Endothelial cell of umbilical vein (primary cell): ENCODE data around the gene HSPB6. TPM values are rescaled to one million over a fixed set of nuclear protein-coding genes. Genes with fewer than 3 reads are reported as not detected.

ENCODE experiments used
- BruUV-seq: library from RNA; stranded (reverse); fragments of 400-500 nt; replicated peaks from 2 replicates; lab custom pipeline; 2021; lab: Mats Ljungman, UMichigan
- CTCF ChIA-PET: fragments of 300-600, 350-600 bp; sonication (Branson Sonifier 250); formaldehyde crosslinking; loops from one replicate; lab custom pipeline; 2021; ENCODE audit warnings: antibody characterized with exemption, inconsistent platforms; lab: Charles Lee
- POLR2A ChIA-PET: fragments of 300-600, 350-600 bp; sonication (Branson Sonifier 250); formaldehyde crosslinking; loops from one replicate; lab custom pipeline; 2021; ENCODE audit warnings: antibody characterized with exemption, inconsistent platforms; lab: Charles Lee
- DNase-seq: peaks from one replicate; pipeline ENCODE4 v3.0.0-alpha.2; 2011; ENCODE audit warnings: low read depth, low spot score
- FAIRE-seq: peaks from 2 replicates; lab custom pipeline; 2011; peaks lifted over from hg19 to GRCh38; lab: Jason Lieb, UNC
- H2AFZ ChIP-seq: 2 replicates; pipeline ENCODE4 v1.6.0; 2012; ENCODE audit warnings: low read depth, low read length, control low read depth, inconsistent platforms
- H3K27ac ChIP-seq: 2 replicates; pipeline ENCODE4 v1.5.1; 2011; ENCODE audit warnings: low read depth, mild to moderate bottlenecking, control low read depth, low read length, moderate library complexity; ENCODE audit not compliant: insufficient read depth
- H3K27me3 ChIP-seq, 2 experiments: 2 replicates each; pipeline versions ENCODE4 v1.6.0 to v1.6.1; 2011; ENCODE audit warnings: low read length in 2 of 2, mixed read lengths in 1 of 2; ENCODE audit not compliant: control insufficient read depth in 2 of 2, insufficient read depth in 2 of 2
- H3K36me3 ChIP-seq, 2 experiments: 2 replicates in 1 of 2; 3 replicates in 1 of 2; pipeline ENCODE4 v1.5.1; 2011; ENCODE audit warnings: low read length in 2 of 2, mild to moderate bottlenecking in 1 of 2, moderate library complexity in 1 of 2; ENCODE audit not compliant: control insufficient read depth in 2 of 2, insufficient read depth in 2 of 2; ENCODE audit errors: extremely low read depth in 1 of 2
- H3K4me1 ChIP-seq: 3 replicates; pipeline ENCODE4 v1.5.1; 2011; ENCODE audit warnings: mild to moderate bottlenecking, low read length; ENCODE audit not compliant: control insufficient read depth, insufficient read depth; ENCODE audit errors: extremely low read depth
- H3K4me2 ChIP-seq: 2 replicates; pipeline ENCODE4 v1.6.1; 2011; ENCODE audit warnings: low read length, control low read depth, mixed read lengths; ENCODE audit not compliant: insufficient read depth
- H3K4me3 ChIP-seq, 3 experiments: fragments of 200-600 bp in 1 of 3; sonication (generic), shearing (Covaris generic) in 1 of 3; replicated peaks in 1 of 3; 2 replicates each; pipeline ENCODE4 v1.5.1; 2011 to 2016; ENCODE audit warnings: control low read depth in 3 of 3, low read length in 3 of 3, mild to moderate bottlenecking in 2 of 3, inconsistent platforms in 1 of 3, low read depth in 1 of 3, moderate library complexity in 1 of 3; ENCODE audit not compliant: insufficient read depth in 1 of 3
- H3K79me2 ChIP-seq: 2 replicates; pipeline ENCODE4 v1.6.0; 2012; ENCODE audit warnings: low read length, inconsistent platforms; ENCODE audit not compliant: control insufficient read depth, insufficient read depth
- H3K9ac ChIP-seq: replicated peaks from 2 replicates; pipeline ENCODE3; 2011; ENCODE audit warnings: low read length, control low read depth; ENCODE audit not compliant: insufficient read depth; ENCODE audit errors: extremely low read depth
- H3K9me1 ChIP-seq: replicated peaks from 3 replicates; pipeline ENCODE4 v1.6.0; 2011; ENCODE audit warnings: mild to moderate bottlenecking, low read length; ENCODE audit not compliant: control insufficient read depth, insufficient read depth; ENCODE audit errors: extremely low read depth
- H3K9me3 ChIP-seq: replicated peaks from 2 replicates; pipeline ENCODE4 v1.5.1; 2012; ENCODE audit warnings: low read length, inconsistent platforms; ENCODE audit not compliant: control insufficient read depth, insufficient read depth
- H4K20me1 ChIP-seq: replicated peaks from 2 replicates; pipeline ENCODE3; 2011; ENCODE audit warnings: mild to moderate bottlenecking, low read length; ENCODE audit not compliant: control insufficient read depth, insufficient read depth; ENCODE audit errors: extremely low read depth
- EZH2 ChIP-seq: IDR thresholded peaks from 2 replicates; pipeline ENCODE4 v1.6.1; 2012; ENCODE audit warnings: borderline replicate concordance, low read depth, mild to moderate bottlenecking, moderate library complexity, low read length, inconsistent platforms; ENCODE audit not compliant: severe bottlenecking
- FOS ChIP-seq: IDR thresholded peaks from 2 replicates; pipeline ENCODE4 v1.6.1; 2011; ENCODE audit warnings: mild to moderate bottlenecking, low read length, moderate library complexity, borderline replicate concordance; ENCODE audit not compliant: insufficient read depth
- GATA2 ChIP-seq: IDR thresholded peaks from 2 replicates; pipeline ENCODE4 v1.7.0; 2011; ENCODE audit warnings: low read depth, mild to moderate bottlenecking, moderate library complexity, mixed read lengths, low read length; ENCODE audit not compliant: insufficient read length, insufficient read depth
- JUN ChIP-seq: IDR thresholded peaks from 2 replicates; pipeline ENCODE4 v1.6.1; 2011; ENCODE audit warnings: borderline replicate concordance, low read depth; ENCODE audit not compliant: insufficient read length, insufficient read depth
- MYC ChIP-seq: IDR thresholded peaks from one replicate; pipeline ENCODE4 v1.6.1; 2011; ENCODE audit warnings: mild to moderate bottlenecking, low read depth, low read length
- POLR2A ChIP-seq: IDR thresholded peaks from 2 replicates; pipeline ENCODE4 v1.6.1; 2012; ENCODE audit warnings: low read depth, mild to moderate bottlenecking, control low read depth, low read length
- POLR2AphosphoS5 ChIP-seq: IDR thresholded peaks from 2 replicates; pipeline ENCODE4 v1.6.1; 2012; ENCODE audit warnings: low read depth, mild to moderate bottlenecking, control low read depth, low read length, moderate library complexity; ENCODE audit not compliant: insufficient read depth
- dilution Hi-C: fragments of 300-500 bp; cut with MboI; formaldehyde crosslinking; loops from one replicate; pipeline ENCODE4 v1.15.0; 2019; ENCODE audit warnings: low sequenced_read_pairs; ENCODE audit not compliant: extremely low pct_ligation_motif_present
- intact Hi-C: fragments of 100-400 bp; cut with micrococcal nuclease; formaldehyde crosslinking; loops from one replicate; pipeline ENCODE4 v1.10.0; 2022
- polyA plus RNA-seq, 4 experiments: library from polyadenylated mRNA; depleted of rRNA in 3 of 4; stranded (reverse) in 3 of 4; unstranded in 1 of 4; fragments of >200 nt; gene quantifications; 2 replicates each; pipeline versions ENCODE4 v1.2.1 to v1.2.3, GENCODE V29; 2011 to 2012; ENCODE audit warnings: missing spikeins in 1 of 4
- total RNA-seq: library from RNA; stranded (reverse); gene quantifications from 2 replicates; pipeline ENCODE4 v1.2.3, GENCODE V29; 2021
- TF ChIP-seq, protein P1 (sequence below), 2 donors: IDR thresholded peaks; 1 replicate in 1 of 2; 2 replicates in 1 of 2; pipeline ENCODE4 v1.5.1; 2011; ENCODE audit warnings: low read length in 2 of 2, mild to moderate bottlenecking in 2 of 2, moderate library complexity in 2 of 2, control low read depth in 1 of 2, inconsistent platforms in 1 of 2, low read depth in 1 of 2; ENCODE audit not compliant: insufficient read depth in 1 of 2; ENCODE audit errors: extremely low read depth in 1 of 2
- TF ChIP-seq, protein P2 (sequence below): IDR thresholded peaks from 2 replicates; pipeline ENCODE4 v1.6.1; 2011; ENCODE audit not compliant: insufficient read depth, insufficient read length

Gene HSPB6
- total and polyA plus RNA-seq, 2 donors (not counting 3 experiments of a cell fraction or from before 2014, with no cell fraction given), result 3.4 to 6.2 TPM

DNA sequence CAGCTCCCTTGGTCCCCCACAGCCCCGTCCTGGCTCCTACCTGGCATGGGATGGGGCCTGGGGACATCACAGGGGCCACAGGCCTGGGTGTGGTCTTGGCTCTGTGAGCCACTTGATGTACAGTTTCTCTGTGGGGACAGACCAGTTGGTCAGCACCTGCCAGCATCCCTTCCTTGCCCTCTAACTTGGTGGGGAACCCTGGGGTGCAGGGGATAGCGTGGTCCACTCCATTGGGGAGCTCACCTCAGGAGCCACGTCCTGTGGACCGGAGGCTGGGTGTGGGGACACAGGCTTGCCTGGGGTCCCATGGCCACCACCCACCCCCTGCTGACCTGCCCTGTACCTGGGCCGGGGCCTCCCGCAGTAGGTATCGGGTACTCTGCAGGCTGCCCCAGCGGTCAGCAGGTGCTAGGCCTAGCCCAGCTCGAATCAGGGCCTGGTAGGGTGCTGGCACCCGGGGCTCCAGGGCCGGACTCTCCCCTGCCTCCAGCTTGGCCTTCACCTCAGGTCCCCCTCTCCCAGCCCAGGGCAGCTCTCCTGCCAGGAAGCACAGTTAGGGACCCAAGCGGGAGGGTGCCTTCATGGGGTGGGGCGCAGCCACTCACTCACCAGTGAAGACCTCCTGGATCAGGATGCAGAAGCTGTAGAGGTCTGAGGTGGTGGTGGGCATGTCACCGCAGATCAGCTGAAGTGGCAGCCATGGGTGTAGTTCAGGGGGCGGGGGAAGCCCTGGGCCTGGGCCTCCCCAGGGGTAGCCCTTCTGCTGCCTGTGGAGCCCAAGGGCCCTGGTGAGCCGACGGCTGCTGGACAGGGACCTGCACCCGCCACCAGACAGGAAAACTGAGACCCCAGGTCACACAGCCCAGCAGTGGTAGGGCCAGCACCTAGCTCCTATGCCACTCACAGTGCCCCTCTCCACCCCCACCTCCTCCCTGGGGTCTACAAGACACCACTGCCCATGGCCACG, 33.4 kb upstream of the HSPB6 start:
- Histone ChIP-seq H2AFZ (no peak overlapping the region), H3K4me1 (no peaks in the 10 kb centered on the region), H3K27me3 (peaks cover 0 to 3% of the 10 kb centered on the region in 2 experiments), H3K79me2 (no peaks in the 10 kb centered on the region), H3K36me3 (no peaks in the 10 kb centered on the region), H3K9me3 (no peaks in the 10 kb centered on the region), H3K4me3 (no peak overlapping the region), H3K9ac (no peak overlapping the region), H3K4me2 (no peak overlapping the region), H4K20me1 (no peaks in the 10 kb centered on the region), H3K9me1 (no peaks in the 10 kb centered on the region), H3K27ac (no peak overlapping the region)
- CTCF ChIA-PET, result no interaction called here
- BruUV-seq, result no TSS peak
- DNase-seq (no peak), FAIRE-seq (no peak)
- dilution Hi-C loops, result no loop called here
- intact Hi-C loops, result no loop called here
- TF ChIP-seq JUN, result no peak
- no peak for TF ChIP-seq MYC
- TF ChIP-seq POLR2AphosphoS5, result no peak
- TF ChIP-seq EZH2, result no peak
- POLR2A ChIA-PET, result no interaction called here

DNA sequence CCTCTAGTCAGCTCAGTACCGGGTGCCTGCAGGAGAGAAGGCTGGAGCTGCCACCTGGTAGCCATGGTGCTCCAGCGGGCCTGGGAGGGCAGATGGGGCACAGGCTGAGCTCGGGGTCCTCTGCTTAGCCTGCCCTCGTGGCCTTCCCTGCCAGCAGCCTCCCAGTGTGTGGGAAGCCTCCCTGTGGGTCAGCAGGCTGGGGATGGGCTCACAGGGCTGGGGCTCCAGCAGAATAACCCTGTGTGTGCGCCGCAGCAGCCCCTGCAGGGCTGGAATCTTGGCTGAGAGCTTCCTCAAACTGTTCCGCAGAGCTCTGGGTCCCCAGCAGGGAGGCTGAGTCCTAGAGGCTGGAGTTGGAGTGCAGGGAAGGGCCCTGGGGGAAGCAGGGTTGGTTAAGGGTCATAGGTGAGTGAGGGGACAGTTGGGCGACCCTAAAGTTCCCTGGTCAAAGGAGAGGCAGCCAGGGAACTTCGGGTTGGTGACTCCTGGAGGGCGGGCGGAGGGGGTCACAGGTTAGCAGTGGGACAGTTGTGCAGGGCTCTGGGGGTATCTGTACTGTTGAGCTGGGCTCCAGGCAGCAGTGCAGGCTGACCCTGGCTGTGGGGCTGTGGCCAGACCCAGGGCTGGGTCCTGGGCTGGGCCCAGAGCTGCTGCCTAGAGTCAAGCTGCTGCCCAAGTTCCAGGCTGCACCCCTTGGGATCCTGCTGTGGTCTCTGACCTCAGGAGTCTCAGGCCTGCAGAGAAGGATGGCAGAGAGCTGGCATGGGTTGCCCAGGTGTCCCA, 32.6 kb upstream of the HSPB6 start:
- H3K27me3 ChIP-seq, result no peaks in the 10 kb centered on the region
- no peaks in the 10 kb centered on the region for H3K79me2 ChIP-seq
- H3K4me2 ChIP-seq, result no peak overlapping the region
- no TSS peak for BruUV-seq
- H2AFZ ChIP-seq, result no peak overlapping the region
- no peak overlapping the region for H3K27ac ChIP-seq
- FAIRE-seq (no peak), DNase-seq (no peak)
- intact Hi-C loops (no loop called here), dilution Hi-C loops (no loop called here)
- no peaks in the 10 kb centered on the region for H3K4me1 ChIP-seq
- no peak overlapping the region for H3K4me3 ChIP-seq
- H3K9ac ChIP-seq, result no peak overlapping the region
- no peak for TF ChIP-seq POLR2AphosphoS5
- no peak for TF ChIP-seq GATA2
- TF ChIP-seq, protein P1, sequence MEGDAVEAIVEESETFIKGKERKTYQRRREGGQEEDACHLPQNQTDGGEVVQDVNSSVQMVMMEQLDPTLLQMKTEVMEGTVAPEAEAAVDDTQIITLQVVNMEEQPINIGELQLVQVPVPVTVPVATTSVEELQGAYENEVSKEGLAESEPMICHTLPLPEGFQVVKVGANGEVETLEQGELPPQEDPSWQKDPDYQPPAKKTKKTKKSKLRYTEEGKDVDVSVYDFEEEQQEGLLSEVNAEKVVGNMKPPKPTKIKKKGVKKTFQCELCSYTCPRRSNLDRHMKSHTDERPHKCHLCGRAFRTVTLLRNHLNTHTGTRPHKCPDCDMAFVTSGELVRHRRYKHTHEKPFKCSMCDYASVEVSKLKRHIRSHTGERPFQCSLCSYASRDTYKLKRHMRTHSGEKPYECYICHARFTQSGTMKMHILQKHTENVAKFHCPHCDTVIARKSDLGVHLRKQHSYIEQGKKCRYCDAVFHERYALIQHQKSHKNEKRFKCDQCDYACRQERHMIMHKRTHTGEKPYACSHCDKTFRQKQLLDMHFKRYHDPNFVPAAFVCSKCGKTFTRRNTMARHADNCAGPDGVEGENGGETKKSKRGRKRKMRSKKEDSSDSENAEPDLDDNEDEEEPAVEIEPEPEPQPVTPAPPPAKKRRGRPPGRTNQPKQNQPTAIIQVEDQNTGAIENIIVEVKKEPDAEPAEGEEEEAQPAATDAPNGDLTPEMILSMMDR (IDR thresholded peaks at IDR 0.05; ENCODE audit: extremely low read depth in 1 of 2, insufficient read depth in 1 of 2, low read depth in 1 of 2, low read length in 2 of 2), result no peak
- TF ChIP-seq MYC, result no peak
- TF ChIP-seq FOS, result no peak
- TF ChIP-seq JUN, result no peak
- TF ChIP-seq POLR2A, result no peak
- no peak for TF ChIP-seq EZH2
- TF ChIP-seq, protein P2, sequence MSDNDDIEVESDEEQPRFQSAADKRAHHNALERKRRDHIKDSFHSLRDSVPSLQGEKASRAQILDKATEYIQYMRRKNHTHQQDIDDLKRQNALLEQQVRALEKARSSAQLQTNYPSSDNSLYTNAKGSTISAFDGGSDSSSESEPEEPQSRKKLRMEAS, result no peak
- H4K20me1 ChIP-seq, result no peaks in the 10 kb centered on the region
- ChIA-PET POLR2A (no interaction called here), CTCF (no interaction called here)
- H3K9me1 ChIP-seq, result no peaks in the 10 kb centered on the region
- H3K36me3 ChIP-seq, result peaks cover 0 to 2% of the 10 kb centered on the region in 2 experiments
- H3K9me3 ChIP-seq, result no peaks in the 10 kb centered on the region
